HG03280 (cell line): ENCODE data around the gene EFCAB14.
"Not testable (repeated sequence)": the region's sequence is repeated elsewhere in the genome, so short reads cannot be mapped to it uniquely, and the experiment has no call there.

Experiments used
- ATAC-seq: cut with Tn5 transposase; IDR thresholded peaks from one replicate; pipeline ENCODE4 v1.9.1; 2021; ENCODE audit warnings: mild to moderate bottlenecking, moderate library complexity; ENCODE audit not compliant: unreplicated experiment

The EFCAB14 gene

DNA sequence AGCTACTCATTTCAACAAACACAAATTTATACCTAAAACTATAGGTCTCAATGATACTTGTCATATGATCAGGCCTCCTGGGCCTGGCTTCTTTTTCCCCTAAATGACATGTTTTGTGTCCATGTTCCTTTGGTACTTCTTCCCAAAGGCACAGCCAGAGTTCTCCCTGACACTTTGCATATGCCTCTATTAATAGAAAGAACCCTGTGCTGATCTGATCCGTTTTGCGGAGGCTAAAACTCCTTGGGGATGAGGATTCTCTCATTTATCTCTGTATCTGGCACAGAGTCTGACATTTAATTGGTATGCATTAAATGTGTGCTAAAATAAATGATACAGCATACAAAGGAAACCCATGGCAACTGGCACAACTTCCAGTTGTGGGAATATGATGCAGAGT lies 62.3 kb downstream of the EFCAB14 start:
- ATAC-seq: no peak

- no peak for ATAC-seq
Measured at GRCh38 chr1:46655848-46656247, 63.1 kb downstream of the EFCAB14 start.

GRCh38 chr1:46654698-46655097 lies 64.2 kb downstream of the EFCAB14 start:
- ATAC-seq: not testable (repeated sequence)

GRCh38 chr1:46654012-46654411 lies 64.9 kb downstream of the EFCAB14 start:
- ATAC-seq: no peak

- ATAC-seq: no peak
Measured at GRCh38 chr1:46653405-46653958, 65.4 kb downstream of the EFCAB14 start.

- ATAC-seq: no peak
Measured at GRCh38 chr1:46652321-46653100, 66.4 kb downstream of the EFCAB14 start.

DNA sequence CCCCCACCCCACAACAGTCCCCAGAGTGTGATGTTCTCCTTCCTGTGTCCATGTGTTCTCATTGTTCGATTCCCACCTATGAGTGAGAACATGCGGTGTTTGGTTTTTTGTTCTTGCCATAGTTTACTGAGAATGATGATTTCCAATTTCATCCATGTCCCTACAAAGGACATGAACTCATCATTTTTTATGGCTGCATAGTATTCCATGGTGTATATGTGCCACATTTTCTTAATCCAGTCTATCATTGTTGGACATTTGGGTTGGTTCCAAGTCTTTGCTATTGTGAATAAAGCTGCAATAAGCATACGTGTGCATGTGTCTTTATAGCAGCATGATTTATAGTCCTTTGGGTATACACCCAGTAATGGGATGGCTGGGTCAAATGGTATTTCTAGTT lies 67.8 kb downstream of the EFCAB14 start:
- ATAC-seq: not testable (repeated sequence)

GRCh38 chr1:46650491-46650890 lies 68.4 kb downstream of the EFCAB14 start:
- ATAC-seq: no peak

- no peak for ATAC-seq
Measured at GRCh38 chr1:46649764-46650163, 69.2 kb downstream of the EFCAB14 start.

GRCh38 chr1:46647611-46648010 lies 71.3 kb downstream of the EFCAB14 start:
- ATAC-seq: no peak

DNA sequence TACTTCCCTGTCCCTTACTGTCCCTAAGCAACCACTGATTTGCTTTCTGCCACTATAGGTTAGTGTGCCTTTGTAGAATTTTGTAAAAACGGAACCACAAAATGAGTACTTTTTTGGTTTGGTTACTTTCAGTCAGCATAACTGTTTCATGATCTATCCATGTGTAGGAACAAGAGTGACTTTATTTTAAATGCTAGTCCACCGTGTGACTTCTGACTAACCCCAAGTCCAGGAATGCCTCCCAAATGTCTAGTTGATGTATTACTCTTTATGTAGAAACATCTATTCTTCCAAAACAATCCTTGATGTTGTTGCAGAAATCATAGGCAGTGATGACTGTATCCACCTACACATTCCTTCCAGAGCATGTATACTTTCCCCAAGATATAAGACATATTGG lies 72.1 kb downstream of the EFCAB14 start:
- no peak for ATAC-seq

GRCh38 chr1:46646331-46646730 lies 72.6 kb downstream of the EFCAB14 start:
- ATAC-seq: no peak

- no peak for ATAC-seq
Measured at GRCh38 chr1:46645815-46646214, 73.1 kb downstream of the EFCAB14 start.

DNA sequence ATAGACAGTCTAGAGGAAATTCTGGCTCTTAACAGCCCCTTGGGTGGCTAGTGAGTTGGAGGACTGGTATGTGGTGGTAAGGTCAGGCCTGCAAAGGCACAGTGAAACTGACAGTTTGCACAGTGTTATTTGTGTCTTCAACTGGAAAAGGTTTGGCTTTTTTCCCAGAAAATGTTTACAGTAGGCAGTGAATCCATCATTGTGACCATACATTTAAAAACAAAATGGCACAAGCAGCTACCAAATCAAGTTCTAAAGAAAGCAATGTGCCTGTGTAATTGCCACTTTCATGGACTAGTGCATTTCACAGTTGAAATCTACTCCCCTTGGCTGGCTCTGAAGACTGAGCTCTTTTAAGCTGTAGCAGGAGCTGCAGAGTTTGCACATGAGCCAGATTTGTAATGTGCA lies 75.5 kb downstream of the EFCAB14 start:
- ATAC-seq: no peak

- no peak for ATAC-seq
Measured at GRCh38 chr1:46642115-46642680, 76.7 kb downstream of the EFCAB14 start.

GRCh38 chr1:46639547-46639946 lies 79.4 kb downstream of the EFCAB14 start:
- ATAC-seq: no peak

GRCh38 chr1:46638921-46639320 lies 80.0 kb downstream of the EFCAB14 start:
- no peak for ATAC-seq

DNA sequence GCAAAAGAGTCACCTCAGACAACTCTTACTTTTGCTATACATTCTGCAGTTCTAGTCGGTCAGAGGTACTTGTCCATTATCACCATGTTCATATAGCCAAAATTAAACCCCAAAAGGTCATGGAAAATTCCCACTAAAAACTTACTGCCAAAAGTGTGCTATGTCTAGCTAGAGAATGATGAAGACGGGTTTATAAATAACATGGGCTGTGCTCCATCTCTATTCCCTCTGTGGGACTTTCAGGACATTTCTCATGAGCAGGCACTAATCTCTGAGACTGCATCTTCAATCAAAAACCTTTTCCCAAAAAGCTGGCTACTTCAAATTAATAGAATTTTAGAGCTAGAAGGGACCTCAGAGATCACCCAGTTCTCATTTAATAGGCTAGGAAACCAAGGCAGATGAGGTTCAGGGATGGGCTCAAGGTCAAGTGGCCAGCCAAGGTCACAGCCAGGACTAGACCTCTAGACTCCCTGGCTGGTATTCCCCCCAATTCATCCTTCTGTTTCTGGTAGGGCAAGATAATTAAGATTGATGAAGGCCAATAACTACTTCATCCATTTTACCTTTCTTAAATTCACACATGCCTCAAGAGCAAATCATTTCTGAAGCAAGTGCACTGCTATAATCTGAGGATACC lies 81.3 kb downstream of the EFCAB14 start:
- ATAC-seq: no peak

DNA sequence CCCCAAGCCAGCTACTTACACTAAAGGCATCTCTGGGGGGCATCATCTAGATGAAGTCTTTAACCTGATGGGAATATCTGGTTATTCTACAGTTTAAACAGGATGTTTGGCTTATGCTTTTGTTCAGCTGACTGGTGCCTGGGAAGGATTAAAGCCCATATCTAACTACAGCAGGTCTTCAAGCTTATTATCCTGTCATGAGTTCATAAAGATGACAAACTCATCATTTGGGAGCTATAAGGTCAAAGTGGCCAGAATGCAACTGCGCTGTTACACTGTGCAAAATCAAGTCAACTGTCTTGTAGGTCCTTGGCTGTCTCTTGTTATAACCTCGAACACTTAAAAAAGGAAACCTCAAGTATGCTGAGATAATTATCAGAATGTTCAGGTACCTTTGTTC lies 83.7 kb downstream of the EFCAB14 start:
- no peak for ATAC-seq

DNA sequence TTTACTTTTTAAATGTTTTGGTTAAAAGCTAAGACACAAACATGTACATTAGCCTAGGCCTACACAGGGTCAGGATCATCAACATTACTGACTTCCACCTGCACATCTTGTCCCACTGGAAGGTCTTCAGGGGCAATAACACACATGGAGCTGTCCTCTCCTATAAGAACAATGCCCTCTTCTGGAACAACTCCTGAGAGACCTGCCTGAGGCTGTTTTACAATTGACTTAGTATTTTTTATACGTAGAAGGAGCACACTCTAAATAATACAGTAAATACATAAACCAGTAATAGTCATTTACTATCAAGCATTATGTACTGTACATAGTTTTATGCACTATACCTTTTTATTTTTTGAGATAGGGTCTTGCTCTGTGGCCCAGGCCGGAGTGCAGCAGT lies 88.2 kb downstream of the EFCAB14 start:
- no peak for ATAC-seq
